CD14-positive monocyte (primary cell): ENCODE measurements around the gene EBI3. TPM values are rescaled to one million over a fixed set of nuclear protein-coding genes. Genes with fewer than 3 reads are reported as not detected.
A peak's percentile ranks its signal among the peaks of the same experiment; 100 is the strongest.

Experiments
- DNase-seq, 3 donors: peaks; one replicate each; pipeline ENCODE4 v3.0.0-alpha.2; 2011 to 2022
- H2AFZ ChIP-seq: 2 replicates; pipeline ENCODE4 v1.6.0; 2012; ENCODE audit warnings: mild to moderate bottlenecking, low read depth, low read length, inconsistent platforms; ENCODE audit not compliant: insufficient read depth, poor library complexity, severe bottlenecking
- H3K27ac ChIP-seq, 2 donors: 1 replicate in 1 of 2; 2 replicates in 1 of 2; pipeline ENCODE4 v1.5.1; 2012 to 2013; ENCODE audit warnings: low read length in 2 of 2, control low read depth in 1 of 2, inconsistent platforms in 1 of 2, low read depth in 1 of 2, mild to moderate bottlenecking in 1 of 2
- H3K27me3 ChIP-seq, 2 donors: one replicate each; pipeline versions ENCODE4 v1.6.0 to v1.6.1; 2011 to 2013; ENCODE audit warnings: low read length in 2 of 2; ENCODE audit not compliant: control insufficient read depth in 2 of 2, insufficient read depth in 2 of 2
- H3K36me3 ChIP-seq, 2 donors: replicated peaks in 1 of 2; 1 replicate in 1 of 2; 2 replicates in 1 of 2; pipeline versions ENCODE4 v1.5.1 to v1.6.1; 2012 to 2013; ENCODE audit warnings: low read length in 2 of 2, control low read depth in 1 of 2, inconsistent platforms in 1 of 2, mild to moderate bottlenecking in 1 of 2; ENCODE audit not compliant: insufficient read depth in 2 of 2, control insufficient read depth in 1 of 2
- H3K4me1 ChIP-seq, 2 donors: 1 replicate in 1 of 2; 2 replicates in 1 of 2; pipeline versions ENCODE4 v1.5.1 to v1.6.1; 2012 to 2013; ENCODE audit warnings: low read length in 2 of 2, control low read depth in 1 of 2, inconsistent platforms in 1 of 2, mild to moderate bottlenecking in 1 of 2, moderate library complexity in 1 of 2; ENCODE audit not compliant: insufficient read depth in 2 of 2, control insufficient read depth in 1 of 2
- H3K4me2 ChIP-seq: replicated peaks from 2 replicates; pipeline ENCODE3; 2012; ENCODE audit warnings: low read length, moderate library complexity, mild to moderate bottlenecking; ENCODE audit not compliant: poor library complexity, severe bottlenecking; ENCODE audit errors: extremely low read depth
- H3K4me3 ChIP-seq, 3 experiments: fragments of 200-600 bp in 1 of 3; sonication (generic) in 1 of 3; replicated peaks in 1 of 3; 1 replicate in 2 of 3; 2 replicates in 1 of 3; pipeline ENCODE4 v1.5.1; 2011 to 2013; ENCODE audit warnings: low read length in 3 of 3, mild to moderate bottlenecking in 3 of 3, control low read depth in 2 of 3, low read depth in 2 of 3, inconsistent platforms in 1 of 3, moderate library complexity in 1 of 3
- H3K79me2 ChIP-seq: 2 replicates; pipeline ENCODE4 v1.6.0; 2012; ENCODE audit warnings: mild to moderate bottlenecking, control low read depth, inconsistent platforms, low read length, moderate library complexity; ENCODE audit not compliant: insufficient read depth
- H3K9ac ChIP-seq: 2 replicates; pipeline ENCODE4 v1.6.0; 2017; ENCODE audit warnings: low read length, mild to moderate bottlenecking; ENCODE audit not compliant: insufficient read depth, poor library complexity, severe bottlenecking
- H3K9me3 ChIP-seq, 2 donors: replicated peaks in 1 of 2; 1 replicate in 1 of 2; 2 replicates in 1 of 2; pipeline versions ENCODE4 v1.5.1 to v1.6.1; 2012 to 2013; ENCODE audit warnings: low read length in 2 of 2, control low read depth in 1 of 2; ENCODE audit not compliant: control insufficient read depth in 1 of 2, insufficient read depth in 1 of 2
- H4K20me1 ChIP-seq: 2 replicates; pipeline ENCODE4 v1.6.0; 2012; ENCODE audit warnings: mild to moderate bottlenecking, low read length, control low read depth, moderate library complexity; ENCODE audit not compliant: insufficient read depth
- H3K27ac Mint-ChIP-seq, 7 donors: one replicate each; pipeline ENCODE4 v1.8.0; 2020; ENCODE audit warnings: mild to moderate bottlenecking in 7 of 7, mixed read lengths in 7 of 7, moderate library complexity in 6 of 7, inconsistent platforms in 2 of 7
- H3K27me3 Mint-ChIP-seq, 3 donors: one replicate each; pipeline ENCODE4 v1.8.0; 2021 to 2022; ENCODE audit warnings: low read depth in 3 of 3, mild to moderate bottlenecking in 3 of 3, mixed read lengths in 3 of 3, moderate library complexity in 3 of 3, inconsistent platforms in 1 of 3
- H3K36me3 Mint-ChIP-seq, 2 donors: one replicate each; pipeline ENCODE4 v1.8.0; 2020; ENCODE audit warnings: mixed read lengths in 2 of 2, inconsistent platforms in 1 of 2, mild to moderate bottlenecking in 1 of 2
- H3K4me1 Mint-ChIP-seq: one replicate; pipeline ENCODE4 v1.8.0; 2020; ENCODE audit warnings: mild to moderate bottlenecking, mixed read lengths
- H3K4me3 Mint-ChIP-seq, 2 donors: one replicate each; pipeline ENCODE4 v1.8.0; 2020; ENCODE audit warnings: mild to moderate bottlenecking in 2 of 2, mixed read lengths in 2 of 2, moderate library complexity in 1 of 2
- H3K9me3 Mint-ChIP-seq, 7 donors: one replicate each; pipeline ENCODE4 v1.8.0; 2020 to 2022; ENCODE audit warnings: mixed read lengths in 7 of 7, mild to moderate bottlenecking in 6 of 7, moderate library complexity in 6 of 7, inconsistent platforms in 2 of 7
- CTCF ChIP-seq: fragments of 200-600 bp; IDR thresholded peaks from one replicate; pipeline ENCODE4 v1.8.0; 2022; ENCODE audit warnings: antibody characterized with exemption, mild to moderate bottlenecking
- WGBS: methylation state at CpG from one replicate; pipeline ENCODE4 v1.1.5; 2013; ENCODE audit warnings: missing lambda C conversion rate; ENCODE audit not compliant: insufficient coverage; 5-methylcytosine and 5-hydroxymethylcytosine counted together
- intact Hi-C, 2 donors: fragments of 100-400 bp; cut with micrococcal nuclease; formaldehyde crosslinking; loops; one replicate each; pipeline versions ENCODE4 v1.15.0 to v1.15.1; 2023
- polyA minus RNA-seq: library from RNA; depleted of rRNA, polyadenylated mRNA; stranded (reverse); fragments of >200 nt; gene quantifications from 2 replicates; pipeline ENCODE4 v1.2.3, GENCODE V29; 2012
- polyA plus RNA-seq, 3 donors: library from polyadenylated mRNA; depleted of rRNA in 1 of 3; unstranded in 2 of 3; stranded (reverse) in 1 of 3; fragments of 300-500 nt in 2 of 3; fragments of >200 nt in 1 of 3; fragmentation: Illumina TruSeq in 2 of 3; gene quantifications; 1 replicate in 2 of 3; 2 replicates in 1 of 3; pipeline ENCODE4 v1.2.3, GENCODE V29; 2012 to 2021
- total RNA-seq, 12 experiments: library from RNA in 1 of 12; stranded (reverse) in 1 of 12; fragments of 120-200 nt in 1 of 12; gene quantifications; one replicate each; pipeline ENCODE4 v1.2.4 and lab custom pipeline; 2013 to 2026; ENCODE audit warnings: mixed read lengths in 6 of 12, inconsistent platforms in 1 of 12

Gene EBI3
- total RNA-seq (2013) = 0.25 TPM
- polyA plus RNA-seq = under 1 TPM in 2 of 3 donors, not detected in 1; 0.14 to 0.40 TPM
- polyA minus RNA-seq = 0.14 TPM in 1 of 2 replicates, not detected in the other
- total RNA-seq (lab: John Stamatoyannopoulos, UW) = 0.08 to 22.1 (median 0.23) reads per million in 11 experiments

DNA sequence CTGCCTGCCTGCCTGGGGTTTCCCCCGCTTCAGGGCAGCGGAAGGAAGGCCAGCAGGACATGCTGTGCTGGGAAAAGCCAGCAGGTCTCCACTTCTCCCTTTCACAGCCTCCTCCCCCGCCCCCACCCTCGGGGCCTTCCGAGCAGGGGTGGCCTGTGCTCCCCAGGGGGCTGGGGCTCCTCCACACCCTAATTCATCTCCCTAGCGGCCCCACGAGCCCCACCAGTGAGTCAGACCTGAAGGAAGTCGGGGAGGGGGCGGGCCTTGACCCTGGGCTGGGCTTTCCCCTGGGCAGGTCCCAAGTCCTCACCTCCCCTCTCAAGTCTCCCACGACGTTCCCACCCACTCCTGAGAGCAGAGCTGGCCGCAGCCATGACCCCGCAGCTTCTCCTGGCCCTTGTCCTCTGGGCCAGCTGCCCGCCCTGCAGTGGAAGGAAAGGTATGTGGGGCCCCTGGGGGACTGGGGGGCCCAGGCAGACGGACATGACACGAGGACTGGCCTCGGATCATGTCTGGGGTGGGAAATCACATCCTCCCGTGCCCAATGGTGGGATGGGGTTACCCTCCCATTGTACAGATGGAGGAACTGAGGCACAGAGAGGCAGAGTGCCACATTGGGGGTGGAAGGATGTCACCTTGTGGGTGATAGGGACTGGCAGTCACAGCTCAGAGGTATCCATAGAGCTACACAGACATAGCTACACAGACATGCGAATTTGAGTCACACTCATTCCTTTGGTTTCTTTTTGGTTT, at the start of gene EBI3:
Gene EBI3, plus strand, starts transcription at position 345 of the 753 bp plus-strand sequence. Its CDS starts 28 bp downstream, at position 373.
- peaks cover 7% of the 10 kb centered on the region for H3K4me1 Mint-ChIP-seq
- Histone ChIP-seq H3K9me3 (no peaks in the 10 kb centered on the region), H3K27ac (no peak within 1 kb of the TSS), H3K79me2 (no peaks in the 10 kb centered on the region), H3K4me2 (no peak within 1 kb of the TSS), H4K20me1 (no peaks in the 10 kb centered on the region), H3K9ac (no peak within 1 kb of the TSS), H2AFZ (no peak within 1 kb of the TSS), H3K4me3 (no peak within 1 kb of the TSS), H3K4me1 (peaks cover 0 to 6% of the 10 kb centered on the region in 2 donors), H3K36me3 (no peaks in the 10 kb centered on the region), H3K27me3 (peaks cover 0 to 18% of the 10 kb centered on the region in 2 donors)
- peaks cover 0 to 4% (median 0%) of the 10 kb centered on the region in 7 donors for H3K9me3 Mint-ChIP-seq
- WGBS = 0% methylated on average over 2 of the region's 19 CpGs
- peaks cover 7 to 13% (median 8%) of the 10 kb centered on the region in 3 donors for H3K27me3 Mint-ChIP-seq
- DNase-seq = peak; percentile 5 to 86 (median 15)
- H3K4me3 Mint-ChIP-seq = no peak within 1 kb of the TSS
- H3K27ac Mint-ChIP-seq = no peak within 1 kb of the TSS
- no peaks in the 10 kb centered on the region for H3K36me3 Mint-ChIP-seq
- intact Hi-C loops = no loop called here
- no peak for TF ChIP-seq CTCF

GRCh38 chr19:4181053-4181508, 48.2 kb upstream of the EBI3 start:
- Histone ChIP-seq H3K4me3 (peak overlapping the region in 1 of 3 experiments; percentile 94), H3K79me2 (peaks cover 21% of the 10 kb centered on the region), H3K4me1 (peaks cover 28 to 42% of the 10 kb centered on the region in 2 donors), H4K20me1 (peaks cover 13% of the 10 kb centered on the region), H3K9ac (no peak overlapping the region), H3K4me2 (peak overlapping the region; percentile 17), H2AFZ (no peak overlapping the region), H3K27ac (peak overlapping the region in 1 of 2 donors; percentile 58), H3K9me3 (no peaks in the 10 kb centered on the region), H3K27me3 (no peaks in the 10 kb centered on the region), H3K36me3 (peaks cover 24 to 41% of the 10 kb centered on the region in 2 donors)
- 50% methylated on average over 2 of the region's 2 CpGs for WGBS
- Mint-ChIP-seq H3K4me3 (peak overlapping the region in 1 of 2 donors; percentile 51), H3K27me3 (peaks cover 0 to 4% (median 3%) of the 10 kb centered on the region in 3 donors), H3K36me3 (peaks cover 26 to 47% of the 10 kb centered on the region in 2 donors), H3K9me3 (peaks cover 0 to 2% (median 0%) of the 10 kb centered on the region in 7 donors), H3K4me1 (peaks cover 33% of the 10 kb centered on the region), H3K27ac (peak overlapping the region in 6 of 7 donors; percentile 43 to 77 (median 52))
- no peak for DNase-seq
- TF ChIP-seq CTCF = no peak
- intact Hi-C loops = no loop called here
